HG03432 (cell line): ENCODE measurements around the gene GRB10.
"Not testable (repeated sequence)": the region's sequence is repeated elsewhere in the genome, so short reads cannot be mapped to it uniquely, and the experiment has no call there.

Experiments used
- ATAC-seq: cut with Tn5 transposase; IDR thresholded peaks from one replicate; pipeline ENCODE4 v1.9.1; 2021; ENCODE audit warnings: mild to moderate bottlenecking, moderate library complexity; ENCODE audit not compliant: unreplicated experiment

GRB10 gene

GRCh38 chr7:50779427-50779826, 3.3 kb downstream of the GRB10 start:
- ATAC-seq: no peak

- ATAC-seq: no peak
Measured at GRCh38 chr7:50778189-50778588, 4.5 kb downstream of the GRB10 start.

- no peak for ATAC-seq
Measured at GRCh38 chr7:50775836-50776235, 6.9 kb downstream of the GRB10 start.

GRCh38 chr7:50775231-50775630, 7.5 kb downstream of the GRB10 start:
- ATAC-seq: no peak

- ATAC-seq: no peak
Measured at GRCh38 chr7:50774319-50774718, 8.4 kb downstream of the GRB10 start.

GRCh38 chr7:50773071-50773470, 9.6 kb downstream of the GRB10 start:
- not testable (repeated sequence) for ATAC-seq

- ATAC-seq: no peak
Measured at GRCh38 chr7:50771120-50772002, 11.3 kb downstream of the GRB10 start.

GRCh38 chr7:50768485-50769474, 13.9 kb downstream of the GRB10 start:
- no peak for ATAC-seq

- ATAC-seq: no peak
Measured at GRCh38 chr7:50766849-50767207, 15.9 kb downstream of the GRB10 start.

- no peak for ATAC-seq
Measured at GRCh38 chr7:50766106-50766848, 16.4 kb downstream of the GRB10 start.

- no peak for ATAC-seq
Measured at GRCh38 chr7:50762337-50762736, 20.4 kb downstream of the GRB10 start.

- no peak for ATAC-seq
Measured at GRCh38 chr7:50761713-50762112, 21.0 kb downstream of the GRB10 start.

- ATAC-seq: no peak
Measured at GRCh38 chr7:50757703-50758390, 24.8 kb downstream of the GRB10 start.

- no peak for ATAC-seq
Measured at GRCh38 chr7:50756180-50756579, 26.5 kb downstream of the GRB10 start.

- ATAC-seq: no peak
Measured at GRCh38 chr7:50754684-50755083, 28.0 kb downstream of the GRB10 start.

GRCh38 chr7:50754241-50754640, 28.5 kb downstream of the GRB10 start:
- no peak for ATAC-seq

GRCh38 chr7:50752422-50752821, 30.3 kb downstream of the GRB10 start:
- no peak for ATAC-seq

GRCh38 chr7:50751146-50751545, 31.6 kb downstream of the GRB10 start:
- no peak for ATAC-seq

GRCh38 chr7:50749896-50750295, 32.8 kb downstream of the GRB10 start:
- ATAC-seq: no peak

- ATAC-seq: no peak
Measured at GRCh38 chr7:50748472-50748871, 34.2 kb downstream of the GRB10 start.
